LNCaP clone FGC (cell line): ENCODE data around the gene RPL15.
"Not testable (repeated sequence)": the region's sequence is repeated elsewhere in the genome, so short reads cannot be mapped to it uniquely, and the experiment has no call there.

Experiments used
- DNase-seq: peaks from one replicate; pipeline ENCODE4 v3.0.0-alpha.2; 2011; ENCODE audit warnings: low read depth
- H3K4me3 ChIP-seq: 2 replicates; pipeline ENCODE4 v1.5.1; 2011; ENCODE audit warnings: mild to moderate bottlenecking, low read depth, low read length, control low read depth
- TF ChIP-seq, protein P1 (sequence below): IDR thresholded peaks from 2 replicates; pipeline ENCODE4 v1.5.1; 2012; ENCODE audit warnings: mild to moderate bottlenecking; ENCODE audit not compliant: control insufficient read depth, insufficient read depth; ENCODE audit errors: extremely low read depth

RPL15 gene

GRCh38 chr3:23913182-23913581 is 3.8 kb upstream of the RPL15 start:
- TF ChIP-seq, protein P1, sequence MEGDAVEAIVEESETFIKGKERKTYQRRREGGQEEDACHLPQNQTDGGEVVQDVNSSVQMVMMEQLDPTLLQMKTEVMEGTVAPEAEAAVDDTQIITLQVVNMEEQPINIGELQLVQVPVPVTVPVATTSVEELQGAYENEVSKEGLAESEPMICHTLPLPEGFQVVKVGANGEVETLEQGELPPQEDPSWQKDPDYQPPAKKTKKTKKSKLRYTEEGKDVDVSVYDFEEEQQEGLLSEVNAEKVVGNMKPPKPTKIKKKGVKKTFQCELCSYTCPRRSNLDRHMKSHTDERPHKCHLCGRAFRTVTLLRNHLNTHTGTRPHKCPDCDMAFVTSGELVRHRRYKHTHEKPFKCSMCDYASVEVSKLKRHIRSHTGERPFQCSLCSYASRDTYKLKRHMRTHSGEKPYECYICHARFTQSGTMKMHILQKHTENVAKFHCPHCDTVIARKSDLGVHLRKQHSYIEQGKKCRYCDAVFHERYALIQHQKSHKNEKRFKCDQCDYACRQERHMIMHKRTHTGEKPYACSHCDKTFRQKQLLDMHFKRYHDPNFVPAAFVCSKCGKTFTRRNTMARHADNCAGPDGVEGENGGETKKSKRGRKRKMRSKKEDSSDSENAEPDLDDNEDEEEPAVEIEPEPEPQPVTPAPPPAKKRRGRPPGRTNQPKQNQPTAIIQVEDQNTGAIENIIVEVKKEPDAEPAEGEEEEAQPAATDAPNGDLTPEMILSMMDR, result no peak
- no peak overlapping the region for H3K4me3 ChIP-seq
- DNase-seq, result no peak

DNA sequence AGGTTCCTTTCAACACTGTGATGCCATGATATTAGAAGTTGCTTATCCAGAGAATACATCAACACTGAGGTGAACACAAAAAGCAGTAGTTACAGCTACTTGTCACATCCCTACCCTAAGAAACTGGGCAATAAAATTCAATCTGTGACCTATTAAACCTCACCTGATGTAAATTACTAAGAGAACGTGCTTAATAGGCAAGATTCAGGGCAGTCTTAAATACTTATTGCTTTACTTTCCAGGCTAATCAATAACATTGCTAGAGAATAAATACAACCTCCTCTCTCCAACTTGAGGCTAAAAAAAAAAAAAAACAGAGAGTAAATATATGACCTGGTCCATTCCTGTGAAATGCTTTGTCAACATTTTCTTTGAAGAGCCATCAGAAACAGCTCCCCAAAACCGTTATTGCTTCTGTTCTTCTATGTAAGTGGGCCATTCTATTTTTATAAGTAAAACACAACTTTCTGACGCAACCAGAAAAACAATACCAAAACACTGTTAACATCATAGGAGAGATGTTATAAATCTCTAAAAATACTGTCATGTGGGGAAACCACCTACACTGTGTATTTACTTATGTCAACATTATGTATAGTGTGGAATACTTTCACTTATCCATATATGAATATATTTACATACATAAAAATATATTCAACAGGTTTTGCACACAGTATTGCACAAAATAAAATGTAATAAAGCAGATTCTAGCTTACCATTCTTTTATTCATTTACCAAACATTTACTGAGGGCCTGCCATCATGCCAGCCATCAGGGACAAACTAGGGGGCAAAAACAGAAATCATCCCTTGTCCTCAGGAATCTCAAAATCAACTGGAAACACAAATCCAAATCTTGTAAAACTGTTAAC is 2.8 kb upstream of the RPL15 start:
- H3K4me3 ChIP-seq, result no peak overlapping the region
- TF ChIP-seq, protein P1, result no peak
- DNase-seq, result no peak

DNA sequence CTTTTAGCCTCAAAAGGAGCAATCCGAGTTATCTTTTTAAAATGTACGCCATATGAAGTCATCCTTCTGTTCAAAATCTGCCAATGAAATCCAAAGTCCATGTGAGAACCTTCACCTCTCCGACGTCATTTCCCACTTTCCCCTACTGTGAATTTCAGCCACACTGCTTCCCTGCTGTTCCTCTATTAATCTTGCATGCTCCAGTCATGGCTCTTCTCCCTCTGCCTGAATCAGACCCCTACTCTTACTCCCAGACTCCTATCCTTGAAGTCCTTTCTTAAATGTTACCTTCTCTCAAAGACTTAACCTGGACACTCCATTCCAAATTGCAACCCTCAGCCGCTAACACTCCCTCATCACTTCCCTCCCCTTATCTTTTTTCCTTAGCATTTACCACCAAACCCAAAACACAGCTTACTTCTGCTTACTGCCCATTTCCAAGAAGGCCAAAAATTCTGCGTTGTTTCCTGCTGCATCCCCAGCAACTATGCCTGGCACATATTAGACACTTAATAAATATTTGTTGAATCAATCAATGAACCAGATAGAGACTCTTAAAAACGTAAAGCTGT is 1.3 kb upstream of the RPL15 start:
- H3K4me3 ChIP-seq, result peak overlapping the region; percentile 90
- TF ChIP-seq, protein P1, result no peak
- no peak for DNase-seq

GRCh38 chr3:23916152-23916885 is 613 bp upstream of the RPL15 start:
- DNase-seq, result no peak
- peak overlapping the region; percentile 90 for H3K4me3 ChIP-seq
- TF ChIP-seq, protein P1, result no peak

DNA sequence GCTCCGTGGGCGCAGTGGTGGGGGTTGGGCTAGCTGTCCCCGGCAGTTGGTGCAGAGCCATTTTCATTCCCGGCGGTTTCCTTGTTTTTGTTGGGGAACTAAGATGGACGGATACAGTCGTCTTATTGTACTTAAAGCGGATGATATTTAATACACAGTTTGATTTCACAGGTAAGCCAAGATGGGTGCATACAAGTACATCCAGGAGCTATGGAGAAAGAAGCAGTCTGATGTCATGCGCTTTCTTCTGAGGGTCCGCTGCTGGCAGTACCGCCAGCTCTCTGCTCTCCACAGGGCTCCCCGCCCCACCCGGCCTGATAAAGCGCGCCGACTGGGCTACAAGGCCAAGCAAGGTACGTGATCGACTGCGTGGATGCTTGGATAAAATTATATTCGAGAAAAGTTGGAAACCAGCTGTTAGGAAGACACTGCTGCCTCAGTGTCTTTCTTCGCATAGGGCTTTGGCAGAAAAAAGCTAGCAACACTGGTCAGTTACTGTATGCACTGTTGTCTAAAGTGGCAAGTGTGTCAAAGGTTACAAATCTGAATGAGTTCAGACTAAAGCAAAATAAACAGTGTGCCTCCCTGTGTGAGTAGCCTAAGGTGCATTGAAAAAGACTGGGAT is 859 bp downstream of the RPL15 start:
- DNase-seq, result not testable (repeated sequence)
- H3K4me3 ChIP-seq, result peak overlapping the region; percentile 90

DNA sequence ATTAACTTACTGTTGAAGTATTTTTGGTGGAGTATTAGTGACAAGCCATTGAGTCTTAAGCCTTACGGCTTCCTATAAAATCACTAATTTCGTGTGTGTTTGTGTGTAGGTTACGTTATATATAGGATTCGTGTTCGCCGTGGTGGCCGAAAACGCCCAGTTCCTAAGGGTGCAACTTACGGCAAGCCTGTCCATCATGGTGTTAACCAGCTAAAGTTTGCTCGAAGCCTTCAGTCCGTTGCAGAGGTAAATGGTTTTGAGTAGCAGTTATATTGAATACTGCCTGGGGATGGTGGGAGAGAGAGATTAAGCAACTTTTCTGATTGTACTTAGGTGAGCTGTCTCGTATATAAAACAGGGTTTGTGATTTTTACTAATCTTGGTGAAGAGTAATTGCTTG is 1.4 kb downstream of the RPL15 start:
- DNase-seq, result not testable (repeated sequence)
- peak overlapping the region; percentile 90 for H3K4me3 ChIP-seq

DNA sequence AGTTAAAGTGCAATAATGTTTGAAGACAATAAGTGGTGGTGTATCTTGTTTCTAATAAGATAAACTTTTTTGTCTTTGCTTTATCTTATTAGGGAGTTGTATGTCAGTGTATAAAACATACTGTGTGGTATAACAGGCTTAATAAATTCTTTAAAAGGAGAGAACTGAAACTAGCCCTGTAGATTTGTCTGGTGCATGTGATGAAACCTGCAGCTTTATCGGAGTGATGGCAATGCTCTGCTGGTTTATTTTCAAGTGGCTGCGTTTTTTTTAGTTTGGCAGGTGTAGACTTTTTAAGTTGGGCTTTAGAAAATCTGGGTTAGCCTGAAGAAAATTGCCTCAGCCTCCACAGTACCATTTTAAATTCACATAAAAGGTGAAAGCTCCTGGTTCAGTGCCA is 2.7 kb downstream of the RPL15 start:
- TF ChIP-seq, protein P1, result no peak
- DNase-seq, result no peak
- no peak overlapping the region for H3K4me3 ChIP-seq
